Glomerular endothelial cell (primary cell): ENCODE results near the gene SCEL. TPM values are rescaled to one million over a fixed set of nuclear protein-coding genes. Genes with fewer than 3 reads are reported as not detected.

Source experiments
- DNase-seq: peaks from one replicate; pipeline ENCODE4 v3.0.0-alpha.2; 2011; ENCODE audit warnings: low read depth, low spot score; ENCODE audit errors: extremely low read depth
- total RNA-seq: library from RNA; depleted of rRNA; stranded (reverse); fragments of >200 nt; gene quantifications from 2 replicates; pipeline ENCODE4 v1.2.3, GENCODE V29; 2015

The SCEL gene
- total RNA-seq, 1 donor from 2014 or later: not detected

GRCh38 chr13:77548594-77548993, 13.1 kb downstream of the SCEL start:
- DNase-seq: no peak

- DNase-seq: no peak
Observed at GRCh38 chr13:77554069-77554468, 18.6 kb downstream of the SCEL start.

- DNase-seq: no peak
Observed at GRCh38 chr13:77555246-77555645, 19.7 kb downstream of the SCEL start.

GRCh38 chr13:77558016-77558415, 22.5 kb downstream of the SCEL start:
- no peak for DNase-seq

- no peak for DNase-seq
Observed at GRCh38 chr13:77563111-77563510, 27.6 kb downstream of the SCEL start.

- peak; percentile 39 for DNase-seq
Observed at GRCh38 chr13:77565635-77566034, 30.1 kb downstream of the SCEL start.

GRCh38 chr13:77571956-77572355, 36.5 kb downstream of the SCEL start:
- DNase-seq: no peak

GRCh38 chr13:77574096-77574495, 38.6 kb downstream of the SCEL start:
- no peak for DNase-seq

- no peak for DNase-seq
Observed at GRCh38 chr13:77579959-77580358, 44.5 kb downstream of the SCEL start.

GRCh38 chr13:77580748-77581147, 45.2 kb downstream of the SCEL start:
- DNase-seq: no peak

- no peak for DNase-seq
Observed at GRCh38 chr13:77583581-77583980, 48.1 kb downstream of the SCEL start.

- no peak for DNase-seq
Observed at GRCh38 chr13:77584106-77584505, 48.6 kb downstream of the SCEL start.

GRCh38 chr13:77595166-77595810, 59.8 kb downstream of the SCEL start:
- no peak for DNase-seq

- no peak for DNase-seq
Observed at GRCh38 chr13:77596777-77597176, 61.3 kb downstream of the SCEL start.

- DNase-seq: no peak
Observed at GRCh38 chr13:77599351-77599750, 63.8 kb downstream of the SCEL start.

- DNase-seq: no peak
Observed at GRCh38 chr13:77600701-77601100, 65.2 kb downstream of the SCEL start.

- DNase-seq: no peak
Observed at GRCh38 chr13:77611068-77611467, 75.6 kb downstream of the SCEL start.

GRCh38 chr13:77616027-77616426, 80.5 kb downstream of the SCEL start:
- DNase-seq: no peak

GRCh38 chr13:77619655-77620054, 84.1 kb downstream of the SCEL start:
- no peak for DNase-seq

GRCh38 chr13:77620138-77620537, 84.6 kb downstream of the SCEL start:
- no peak for DNase-seq

- no peak for DNase-seq
Observed at GRCh38 chr13:77623806-77624205, 88.3 kb downstream of the SCEL start.

GRCh38 chr13:77628170-77628569, 92.7 kb downstream of the SCEL start:
- no peak for DNase-seq

GRCh38 chr13:77637588-77637987, 102.1 kb downstream of the SCEL start:
- DNase-seq: no peak
